K562 (cell line): ENCODE results near the gene OR2S2. TPM values are rescaled to one million over a fixed set of nuclear protein-coding genes. Genes with fewer than 3 reads are reported as not detected.

Experiments used
- ATAC-seq: fragments of 200-7000 bp; cut with Tn5 transposase; 3 replicates; pipeline ENCODE4 v1.9.1; 2020; ENCODE audit warnings: moderate library complexity
- BruUV-seq: library from RNA; stranded (reverse); fragments of 400-500 nt; replicated peaks from 2 replicates; lab custom pipeline; 2021; lab: Mats Ljungman, UMichigan
- CTCF ChIA-PET: fragments of 300-600 bp; formaldehyde crosslinking; extraction: SDS; loops from one replicate; lab custom pipeline; 2021; ENCODE audit warnings: low intra/inter-chr PET ratio; lab: Yijun Ruan, JAX
- POLR2A ChIA-PET: fragments of 300-600, 350-650 bp; sonication (Branson Sonifier 250); formaldehyde crosslinking; extraction: SDS; loops from one replicate; lab custom pipeline; 2021; ENCODE audit warnings: antibody characterized with exemption, inconsistent platforms; lab: Yijun Ruan, JAX
- DNase-seq, 4 experiments: peaks; one replicate each; pipeline versions ENCODE4 v3.0.0 to v3.0.0-alpha.2; 2011 to 2018; ENCODE audit warnings: low spot score in 3 of 4, mixed read lengths in 3 of 4; ENCODE audit errors: extremely low read depth in 1 of 4
- FAIRE-seq: peaks from 2 replicates; lab custom pipeline; 2011; peaks lifted over from hg19 to GRCh38; lab: Jason Lieb, UNC
- H2AFZ ChIP-seq: 2 replicates; pipeline ENCODE4 v1.6.0; 2011; ENCODE audit warnings: low read depth, low read length, control low read depth, inconsistent platforms
- H3K27ac ChIP-seq: fragments of 200-600 bp; 3 replicates; pipeline ENCODE4 v1.8.0; 2011; ENCODE audit warnings: low read depth, mild to moderate bottlenecking, control low read depth, inconsistent platforms, low read length, moderate library complexity, mixed read lengths; ENCODE audit errors: extremely low read depth
- H3K27me3 ChIP-seq, 2 experiments: fragments of 300-600 bp in 1 of 2; 2 replicates in 1 of 2; 3 replicates in 1 of 2; pipeline versions ENCODE4 v1.6.0 to v1.8.0; 2011; ENCODE audit warnings: inconsistent platforms in 2 of 2, low read length in 2 of 2, mild to moderate bottlenecking in 1 of 2, mixed read lengths in 1 of 2, moderate library complexity in 1 of 2; ENCODE audit not compliant: control insufficient read depth in 2 of 2, insufficient read depth in 2 of 2
- H3K36me3 ChIP-seq: fragments of 300-600 bp; 3 replicates; pipeline ENCODE4 v1.8.0; 2011; ENCODE audit warnings: mild to moderate bottlenecking, low read length, inconsistent platforms; ENCODE audit not compliant: control insufficient read depth, insufficient read depth
- H3K4me1 ChIP-seq, 2 experiments: fragments of 200-600 bp in 1 of 2; replicated peaks in 1 of 2; 2 replicates in 1 of 2; 3 replicates in 1 of 2; pipeline versions ENCODE4 v1.5.1 to v1.8.0; 2011; ENCODE audit warnings: inconsistent platforms in 2 of 2, low read length in 2 of 2, mild to moderate bottlenecking in 1 of 2, mixed read lengths in 1 of 2, moderate library complexity in 1 of 2; ENCODE audit not compliant: control insufficient read depth in 2 of 2, insufficient read depth in 2 of 2
- H3K4me2 ChIP-seq: 2 replicates; pipeline ENCODE4 v1.6.1; 2011; ENCODE audit warnings: low read length, control low read depth, inconsistent platforms, mixed read lengths; ENCODE audit not compliant: insufficient read depth
- H3K4me3 ChIP-seq: fragments of 200-600 bp; sonication (generic), shearing (Covaris generic); 2 replicates; pipeline ENCODE4 v1.5.1; 2016; ENCODE audit warnings: control low read depth, inconsistent platforms
- H3K79me2 ChIP-seq: fragments of 200-600 bp; 3 replicates; pipeline ENCODE4 v1.8.0; 2011; ENCODE audit warnings: low read length, inconsistent platforms; ENCODE audit not compliant: control insufficient read depth, insufficient read depth
- H3K9ac ChIP-seq, 2 experiments: 2 replicates each; pipeline versions ENCODE4 v1.6.0 to v1.6.1; 2011; ENCODE audit warnings: low read depth in 2 of 2, low read length in 2 of 2, control low read depth in 1 of 2, inconsistent platforms in 1 of 2, mild to moderate bottlenecking in 1 of 2, mixed read lengths in 1 of 2; ENCODE audit not compliant: insufficient read depth in 1 of 2
- H3K9me1 ChIP-seq: one replicate; pipeline ENCODE4 v1.6.0; 2011; ENCODE audit warnings: inconsistent platforms, mild to moderate bottlenecking, low read length, moderate library complexity; ENCODE audit not compliant: control insufficient read depth, insufficient read depth
- H3K9me3 ChIP-seq: replicated peaks from 2 replicates; pipeline ENCODE4 v1.5.1; 2011; ENCODE audit warnings: low read depth, low read length, inconsistent platforms; ENCODE audit not compliant: control insufficient read depth, insufficient read depth
- H4K20me1 ChIP-seq: replicated peaks from 2 replicates; pipeline ENCODE4 v1.6.1; 2011; ENCODE audit warnings: low read length, inconsistent platforms, mixed read lengths; ENCODE audit not compliant: control insufficient read depth, insufficient read depth
- ARID3A ChIP-seq: IDR thresholded peaks from 2 replicates; pipeline ENCODE4 v1.6.1; 2012; ENCODE audit warnings: low read depth, low read length, improper control_type of control experiment, borderline replicate concordance
- CC2D1A ChIP-seq: fragments of 450-650 bp; IDR thresholded peaks from 2 replicates; pipeline ENCODE4 v1.6.1; 2017; ENCODE audit warnings: mild to moderate bottlenecking
- CEBPZ ChIP-seq: fragments of 150-350 bp; IDR thresholded peaks from 2 replicates; pipeline ENCODE4 v1.6.1; 2014; ENCODE audit warnings: low read depth, mild to moderate bottlenecking, low read length, borderline replicate concordance
- CHCHD3 ChIP-seq: fragments of 250-450 bp; sonication (Bioruptor Pico); IDR thresholded peaks from 2 replicates; pipeline ENCODE4 v2.1.2; 2022; ENCODE audit warnings: mild to moderate bottlenecking
- GMEB1 ChIP-seq: fragments of 250-450 bp; sonication (Bioruptor Pico); IDR thresholded peaks from 2 replicates; pipeline ENCODE4 v1.4.0; 2020; ENCODE audit warnings: mild to moderate bottlenecking
- HMG20B ChIP-seq: fragments of 250-450 bp; sonication (Bioruptor Pico); IDR thresholded peaks from 2 replicates; pipeline ENCODE4 v1.5.0; 2021; ENCODE audit warnings: mild to moderate bottlenecking
- KHSRP ChIP-seq: fragments of 450-650 bp; IDR thresholded peaks from 2 replicates; pipeline ENCODE4 v1.6.1; 2017
- NCOA2 ChIP-seq, 2 experiments: fragments of 450-650 bp; IDR thresholded peaks; 2 replicates each; pipeline ENCODE4 v1.6.1; 2018; ENCODE audit warnings: mild to moderate bottlenecking in 2 of 2, moderate library complexity in 1 of 2; ENCODE audit not compliant: partially characterized antibody in 2 of 2
- NONO ChIP-seq, 2 experiments: fragments of 200-400 bp in 1 of 2; fragments of 450-650 bp in 1 of 2; formaldehyde crosslinking in 1 of 2; IDR thresholded peaks; 2 replicates each; pipeline ENCODE4 v1.6.1; 2017; ENCODE audit warnings: low read depth in 2 of 2, mild to moderate bottlenecking in 2 of 2, moderate library complexity in 2 of 2, low read length in 1 of 2
- NR0B1 ChIP-seq: fragments of 450-650 bp; IDR thresholded peaks from one replicate; pipeline ENCODE4 v1.6.1; 2018; ENCODE audit warnings: mild to moderate bottlenecking, moderate library complexity; ENCODE audit not compliant: partially characterized antibody
- STAG1 ChIP-seq: sonication (generic); formaldehyde crosslinking; IDR thresholded peaks from 2 replicates; pipeline ENCODE4 v1.5.0; 2020; ENCODE audit warnings: missing genetic modification reagents, borderline replicate concordance
- TCFL5 ChIP-seq: fragments of 250-450 bp; sonication (Bioruptor Pico); conservative IDR thresholded peaks from 2 replicates; pipeline ENCODE4 v1.6.1; 2021; ENCODE audit warnings: mild to moderate bottlenecking, moderate library complexity, matching md5 sums
- ZBED1 ChIP-seq: IDR thresholded peaks from 2 replicates; pipeline ENCODE4 v1.6.1; 2014
- ZNF584 ChIP-seq: fragments of 200-800 bp; sonication (Bioruptor generic); IDR thresholded peaks from 2 replicates; pipeline ENCODE4 v1.6.1; 2016; ENCODE audit warnings: low read depth, mild to moderate bottlenecking, missing genetic modification characterization, missing compliant biosample characterization
- ZNF695 ChIP-seq: fragments of 450-650 bp; formaldehyde crosslinking; IDR thresholded peaks from 2 replicates; pipeline ENCODE4 v1.4.0; 2020; ENCODE audit warnings: mild to moderate bottlenecking, moderate library complexity
- ZNF766 ChIP-seq: fragments of 200-800 bp; sonication (Bioruptor generic); conservative IDR thresholded peaks from 2 replicates; pipeline ENCODE4 v1.6.1; 2016; ENCODE audit warnings: missing genetic modification characterization, missing compliant biosample characterization
- WGBS: fragments of 100-300 bp; shearing (Covaris generic); methylation state at CpG from one replicate; pipeline ENCODE4 v1.1.6; 2016; ENCODE audit warnings: low coverage, mixed read lengths; ENCODE audit not compliant: insufficient coverage; ENCODE audit errors: missing lambda C conversion rate; 5-methylcytosine and 5-hydroxymethylcytosine counted together
- in situ Hi-C: fragments of 300-500 bp; cut with MboI; formaldehyde crosslinking; loops from 4 replicates; pipeline ENCODE4 v1.15.0; 2018; ENCODE audit warnings: inconsistent platforms, mixed read lengths
- intact Hi-C: fragments of 100-400 bp; cut with micrococcal nuclease; formaldehyde crosslinking; loops from 2 replicates; pipeline ENCODE4 v1.14.2; 2022
- polyA plus RNA-seq, 8 experiments: library from polyadenylated mRNA; depleted of rRNA in 4 of 8; stranded (reverse) in 5 of 8; unstranded in 3 of 8; fragments of >200 nt; fragmentation: Nextera tagmentation in 2 of 8; fragmentation: Illumina TruSeq in 1 of 8; extraction: Ambion mirVana in 2 of 8; extraction: Trizol in 1 of 8; gene quantifications; 2 replicates each; pipeline versions ENCODE4 v1.2.1 to v1.2.3, GENCODE V29; 2011 to 2014; ENCODE audit warnings: inconsistent platforms in 1 of 8, missing spikeins in 1 of 8
- total RNA-seq, 7 experiments: library from RNA; depleted of rRNA in 6 of 7; stranded (reverse); fragments of >200 nt in 6 of 7; fragmentation: Illumina TruSeq in 2 of 7; extraction: Trizol in 2 of 7; gene quantifications; 2 replicates each; pipeline versions ENCODE4 v1.2.1 to v1.2.3, GENCODE V29; 2011 to 2021; ENCODE audit warnings: low replicate concordance in 1 of 7

The OR2S2 gene
- total and polyA plus RNA-seq, 9 of the 15 experiments (the other 6 are each of a cell fraction or from before 2014, with no cell fraction given), result not detected

GRCh38 chr9:35974800-35975199 lies 16.8 kb upstream of the OR2S2 start:
- no peak overlapping the region for H3K27ac ChIP-seq
- H3K79me2 ChIP-seq, result no peaks in the 10 kb centered on the region
- no peak overlapping the region for H3K4me2 ChIP-seq
- H3K9me1 ChIP-seq, result no peaks in the 10 kb centered on the region
- no peak overlapping the region for H3K9ac ChIP-seq
- no peak overlapping the region for H2AFZ ChIP-seq
- peaks cover 0 to 7% of the 10 kb centered on the region in 2 experiments; a peak in 1 of 5 replicates for H3K27me3 ChIP-seq
- H4K20me1 ChIP-seq, result no peaks in the 10 kb centered on the region
- ChIA-PET CTCF (no interaction called here), POLR2A (no interaction called here)
- WGBS, result 0% methylated on average over 1 of the region's 1 CpG
- no peak overlapping the region for H3K4me3 ChIP-seq
- intact Hi-C loops (no loop called here), in situ Hi-C loops (no loop called here)
- no peak for ATAC-seq
- BruUV-seq, result no TSS peak
- H3K36me3 ChIP-seq, result no peaks in the 10 kb centered on the region
- H3K9me3 ChIP-seq, result 0 out of 2 replicates have a peak, but pooled peaks cover 2% of the 10 kb centered on the region
- no peak for DNase-seq
- no peak for FAIRE-seq
- peaks cover 0 to 5% of the 10 kb centered on the region in 2 experiments; a peak in 1 of 5 replicates for H3K4me1 ChIP-seq
- TF ChIP-seq ARID3A (no peak), ZBED1 (no peak), NONO (IDR thresholded peaks at IDR 0.05; ENCODE audit: low read depth in 2 of 2, low read length in 1 of 2) (no peak), ZNF766 (CRISPR knock-in tag) (no peak), CEBPZ (no peak), TCFL5 (CRISPR knock-in tag) (no peak), ZNF695 (no peak), GMEB1 (CRISPR knock-in tag) (no peak), STAG1 (CRISPR knock-in tag) (no peak), NCOA2 (IDR thresholded peaks at IDR 0.05; ENCODE audit: partially characterized antibody in 2 of 2) (no peak), CC2D1A (no peak), CHCHD3 (no peak), HMG20B (CRISPR knock-in tag) (no peak), NR0B1 (no peak), KHSRP (no peak), ZNF584 (no peak)
